Measurements from ENCODE around the gene OSCP1.

- TF ChIP-seq CTCF (optimal IDR thresholded peaks at IDR 0.05 in 1 of 3, IDR thresholded peaks at IDR 0.05 in 1 of 3, conservative IDR thresholded peaks at IDR 0.05 in 1 of 3; ENCODE audit: extremely low read depth in 1 of 3, insufficient read depth in 2 of 3, low read length in 3 of 3) (no peak), EZH2 (IDR thresholded peaks at IDR 0.05; ENCODE audit: low read length) (no peak)
Measured at GRCh38 chr1:36400825-36401601, 49.2 kb downstream of the OSCP1 start.
